Lung (tissue), 12 donors: ENCODE measurements around the gene NCAPG2. TPM values are rescaled to one million over a fixed set of nuclear protein-coding genes. Genes with fewer than 3 reads are reported as not detected.
A peak's percentile ranks its signal among the peaks of the same experiment; 100 is the strongest.

Experiments
- ATAC-seq: fragments of 200-7000 bp; cut with Tn5 transposase; one replicate; pipeline ENCODE4 v1.9.1; 2020; ENCODE audit warnings: moderate number of reproducible peaks; ENCODE audit not compliant: insufficient read depth, low FRiP score
- DNase-seq, 3 donors: peaks; one replicate each; pipeline ENCODE4 v3.0.0-alpha.2; 2013 to 2017
- H3K27ac ChIP-seq, 2 donors: one replicate each; pipeline ENCODE4 v1.5.1; 2013; ENCODE audit warnings: mild to moderate bottlenecking in 2 of 2, moderate library complexity in 2 of 2, control low read depth in 1 of 2, inconsistent platforms in 1 of 2, low read depth in 1 of 2, low read length in 1 of 2
- H3K27me3 ChIP-seq, 3 donors: one replicate each; pipeline ENCODE4 v1.5.1; 2013; ENCODE audit warnings: low read length in 2 of 3; ENCODE audit not compliant: control insufficient read depth in 3 of 3, insufficient read depth in 3 of 3
- H3K36me3 ChIP-seq, 4 donors: one replicate each; pipeline ENCODE4 v1.5.1; 2013; ENCODE audit warnings: low read length in 4 of 4, mild to moderate bottlenecking in 1 of 4, moderate library complexity in 1 of 4; ENCODE audit not compliant: control insufficient read depth in 4 of 4, insufficient read depth in 4 of 4
- H3K4me1 ChIP-seq, 5 donors: one replicate each; pipeline ENCODE4 v1.5.1; 2013; ENCODE audit warnings: low read length in 5 of 5, mild to moderate bottlenecking in 2 of 5, moderate library complexity in 1 of 5; ENCODE audit not compliant: control insufficient read depth in 5 of 5, insufficient read depth in 5 of 5
- H3K4me3 ChIP-seq: one replicate; pipeline ENCODE4 v1.5.1; 2013; ENCODE audit warnings: mild to moderate bottlenecking, control low read depth, moderate library complexity
- H3K9ac ChIP-seq, 2 donors: one replicate each; pipeline ENCODE4 v1.5.1; 2013; ENCODE audit warnings: low read length in 2 of 2, control low read depth in 1 of 2; ENCODE audit not compliant: insufficient read depth in 1 of 2
- H3K9me3 ChIP-seq, 4 donors: one replicate each; pipeline ENCODE4 v1.5.1; 2013; ENCODE audit warnings: low read length in 3 of 4, mild to moderate bottlenecking in 1 of 4, moderate library complexity in 1 of 4; ENCODE audit not compliant: control insufficient read depth in 4 of 4, insufficient read depth in 3 of 4
- WGBS, 2 donors: extraction: QIAGEN DNeasy Blood & Tissue Kit; methylation state at CpG; one replicate each; pipeline ENCODE4 v1.1.7; 2013; 5-methylcytosine and 5-hydroxymethylcytosine counted together
- polyA plus RNA-seq, 2 donors: library from polyadenylated mRNA; stranded (reverse); fragments of 200-250 nt; gene quantifications; one replicate each; pipeline ENCODE4 v1.2.1, GENCODE V29; 2013
- total RNA-seq, 2 donors: library from RNA; depleted of rRNA in 1 of 2; stranded (reverse); fragments of >200 nt in 1 of 2; gene quantifications; one replicate each; pipeline ENCODE4 v1.2.1, GENCODE V29; 2014 to 2021
- TF ChIP-seq, protein P1 (sequence below): IDR thresholded peaks from 2 replicates; pipeline ENCODE4 v1.5.1; 2012; ENCODE audit warnings: mild to moderate bottlenecking; ENCODE audit errors: control extremely low read depth, extremely low read depth
- donor health status: control.
- donor health status: control.
- donor health status: Bipolar disorder and iron deficiency.
- donor health status: healthy.
- donor health status: DM: yes; HTN: yes; CAD: no.

NCAPG2 gene
- total and polyA plus RNA-seq, 4 donors = 2.1 to 13.5 (median 6.9) TPM

DNA sequence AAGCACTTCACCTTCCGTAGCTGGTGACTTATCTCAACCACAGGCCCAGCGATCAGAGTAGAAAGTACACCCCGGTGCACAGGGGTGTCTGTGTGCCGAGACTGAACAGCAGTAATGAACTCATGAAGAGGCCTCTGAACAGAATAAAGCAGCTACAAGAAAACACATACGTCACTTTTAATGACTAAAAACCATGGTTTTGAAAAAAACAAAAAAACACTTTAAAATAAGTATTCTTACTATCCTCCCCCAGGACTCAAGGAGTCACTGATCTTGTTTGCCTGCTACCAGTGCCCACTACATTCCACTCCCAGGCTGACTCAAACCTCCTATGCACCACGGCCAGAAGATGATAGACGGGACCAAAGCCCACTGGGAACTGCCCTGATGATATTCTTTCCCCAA is 53.8 kb downstream of the NCAPG2 start:
- H3K4me1 ChIP-seq = no peaks in the 10 kb centered on the region
- no peak overlapping the region for H3K27ac ChIP-seq
- peaks cover 11 to 22% (median 14%) of the 10 kb centered on the region in 4 donors for H3K36me3 ChIP-seq
- no peaks in the 10 kb centered on the region for H3K27me3 ChIP-seq
- no peak overlapping the region for H3K9ac ChIP-seq
- 92 to 96% methylated on average over 7 of the region's 7 CpGs for WGBS, 2 donors
- no peak overlapping the region for H3K4me3 ChIP-seq
- DNase-seq (no peak), ATAC-seq (no peak)
- TF ChIP-seq, protein P1, sequence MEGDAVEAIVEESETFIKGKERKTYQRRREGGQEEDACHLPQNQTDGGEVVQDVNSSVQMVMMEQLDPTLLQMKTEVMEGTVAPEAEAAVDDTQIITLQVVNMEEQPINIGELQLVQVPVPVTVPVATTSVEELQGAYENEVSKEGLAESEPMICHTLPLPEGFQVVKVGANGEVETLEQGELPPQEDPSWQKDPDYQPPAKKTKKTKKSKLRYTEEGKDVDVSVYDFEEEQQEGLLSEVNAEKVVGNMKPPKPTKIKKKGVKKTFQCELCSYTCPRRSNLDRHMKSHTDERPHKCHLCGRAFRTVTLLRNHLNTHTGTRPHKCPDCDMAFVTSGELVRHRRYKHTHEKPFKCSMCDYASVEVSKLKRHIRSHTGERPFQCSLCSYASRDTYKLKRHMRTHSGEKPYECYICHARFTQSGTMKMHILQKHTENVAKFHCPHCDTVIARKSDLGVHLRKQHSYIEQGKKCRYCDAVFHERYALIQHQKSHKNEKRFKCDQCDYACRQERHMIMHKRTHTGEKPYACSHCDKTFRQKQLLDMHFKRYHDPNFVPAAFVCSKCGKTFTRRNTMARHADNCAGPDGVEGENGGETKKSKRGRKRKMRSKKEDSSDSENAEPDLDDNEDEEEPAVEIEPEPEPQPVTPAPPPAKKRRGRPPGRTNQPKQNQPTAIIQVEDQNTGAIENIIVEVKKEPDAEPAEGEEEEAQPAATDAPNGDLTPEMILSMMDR = no peak
- no peaks in the 10 kb centered on the region for H3K9me3 ChIP-seq

DNA sequence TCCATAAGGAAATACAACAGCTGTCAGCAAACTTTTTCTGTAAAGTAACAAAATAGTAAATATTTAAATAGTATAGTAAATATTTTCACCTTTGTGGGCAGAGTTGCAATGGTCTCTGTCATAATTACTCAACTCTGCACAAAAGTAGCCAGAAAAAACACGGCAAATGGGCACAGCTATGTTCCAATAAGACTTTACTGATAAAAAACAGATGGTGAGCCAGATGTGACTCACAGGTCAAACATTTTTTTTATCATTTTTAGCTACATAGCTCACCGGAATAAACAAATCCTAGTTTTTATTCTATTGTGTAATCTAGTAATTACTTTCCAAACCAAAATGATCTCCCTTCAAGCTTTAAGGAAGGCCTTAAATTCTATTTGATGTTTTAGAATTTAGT is 55.3 kb downstream of the NCAPG2 start:
- Histone ChIP-seq H3K36me3 (peaks cover 9 to 19% (median 13%) of the 10 kb centered on the region in 4 donors), H3K9ac (no peak overlapping the region), H3K27ac (no peak overlapping the region), H3K4me1 (no peaks in the 10 kb centered on the region), H3K4me3 (no peak overlapping the region), H3K27me3 (no peaks in the 10 kb centered on the region), H3K9me3 (no peaks in the 10 kb centered on the region)
- DNase-seq (peak in 2 of 3 donors; percentile 3 to 11), ATAC-seq (no peak)
- 62 to 88% methylated on average over 2 of the region's 2 CpGs for WGBS, 2 donors
- TF ChIP-seq, protein P1 = no peak

DNA sequence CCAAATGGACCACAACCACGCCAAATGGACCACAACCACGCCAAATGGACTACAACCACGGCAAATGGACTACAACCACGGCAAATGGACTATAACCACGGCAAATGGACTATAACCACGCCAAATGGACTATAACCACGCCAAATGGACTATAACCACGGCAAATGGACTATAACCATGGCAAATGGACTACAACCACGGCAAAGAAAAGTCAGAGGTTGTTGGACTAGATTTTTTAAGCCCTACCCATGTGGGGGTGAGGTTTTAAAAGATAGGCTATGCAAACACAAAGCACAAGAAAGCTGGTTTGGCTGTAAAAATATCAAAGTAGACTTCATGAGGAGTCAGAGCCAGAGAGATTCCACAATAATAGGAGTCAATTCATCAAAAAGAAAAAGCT is 55.8 kb downstream of the NCAPG2 start:
- Histone ChIP-seq H3K27me3 (no peaks in the 10 kb centered on the region), H3K36me3 (peaks cover 5 to 18% (median 11%) of the 10 kb centered on the region in 4 donors), H3K9ac (no peak overlapping the region), H3K4me3 (no peak overlapping the region), H3K9me3 (no peaks in the 10 kb centered on the region), H3K27ac (no peak overlapping the region), H3K4me1 (no peaks in the 10 kb centered on the region)
- DNase-seq = no peak
- ATAC-seq = no peak
- 95 to 98% methylated on average over 9 of the region's 9 CpGs for WGBS, 2 donors
- TF ChIP-seq, protein P1 = no peak

DNA sequence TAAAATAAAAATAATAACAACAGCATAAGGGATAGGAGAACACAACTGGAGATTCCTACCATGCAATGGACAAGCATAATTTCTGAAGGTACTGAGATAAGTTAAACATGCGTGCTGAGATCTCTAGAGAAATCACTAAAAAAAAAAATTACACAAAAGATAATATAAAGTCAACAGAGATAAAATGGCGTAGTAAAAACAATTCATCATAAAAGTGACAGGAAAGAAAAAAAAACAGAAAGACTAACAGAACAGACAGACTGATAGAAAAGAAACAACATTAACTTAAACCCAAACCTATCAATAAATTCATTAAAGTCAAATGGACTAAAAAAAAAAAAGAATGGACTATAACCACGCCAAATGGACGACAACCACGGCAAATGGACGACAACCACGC is 56.4 kb downstream of the NCAPG2 start:
- TF ChIP-seq, protein P1 = no peak
- H3K9ac ChIP-seq = no peak overlapping the region
- no peak overlapping the region for H3K4me3 ChIP-seq
- H3K27me3 ChIP-seq = no peaks in the 10 kb centered on the region
- no peak overlapping the region for H3K27ac ChIP-seq
- H3K9me3 ChIP-seq = no peaks in the 10 kb centered on the region
- DNase-seq = no peak
- WGBS, 2 donors = 92 to 96% methylated on average over 7 of the region's 7 CpGs
- no peaks in the 10 kb centered on the region for H3K4me1 ChIP-seq
- H3K36me3 ChIP-seq = peaks cover 7 to 19% (median 12%) of the 10 kb centered on the region in 4 donors
- ATAC-seq = no peak
